Measurements from ENCODE around the gene KLRC3.

GRCh38 chr12:10409392-10409791, 11.0 kb downstream of the KLRC3 start, which contains the start of gene KLRC4:
- no peak for TF ChIP-seq POLR2A (IDR thresholded peaks at IDR 0.05)
- TF ChIP-seq, protein P1, sequence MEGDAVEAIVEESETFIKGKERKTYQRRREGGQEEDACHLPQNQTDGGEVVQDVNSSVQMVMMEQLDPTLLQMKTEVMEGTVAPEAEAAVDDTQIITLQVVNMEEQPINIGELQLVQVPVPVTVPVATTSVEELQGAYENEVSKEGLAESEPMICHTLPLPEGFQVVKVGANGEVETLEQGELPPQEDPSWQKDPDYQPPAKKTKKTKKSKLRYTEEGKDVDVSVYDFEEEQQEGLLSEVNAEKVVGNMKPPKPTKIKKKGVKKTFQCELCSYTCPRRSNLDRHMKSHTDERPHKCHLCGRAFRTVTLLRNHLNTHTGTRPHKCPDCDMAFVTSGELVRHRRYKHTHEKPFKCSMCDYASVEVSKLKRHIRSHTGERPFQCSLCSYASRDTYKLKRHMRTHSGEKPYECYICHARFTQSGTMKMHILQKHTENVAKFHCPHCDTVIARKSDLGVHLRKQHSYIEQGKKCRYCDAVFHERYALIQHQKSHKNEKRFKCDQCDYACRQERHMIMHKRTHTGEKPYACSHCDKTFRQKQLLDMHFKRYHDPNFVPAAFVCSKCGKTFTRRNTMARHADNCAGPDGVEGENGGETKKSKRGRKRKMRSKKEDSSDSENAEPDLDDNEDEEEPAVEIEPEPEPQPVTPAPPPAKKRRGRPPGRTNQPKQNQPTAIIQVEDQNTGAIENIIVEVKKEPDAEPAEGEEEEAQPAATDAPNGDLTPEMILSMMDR (IDR thresholded peaks at IDR 0.05) = no peak

Measured in lower leg skin (tissue), 3 donors.